B cell (primary cell): ENCODE measurements around the gene SNX17. TPM values are rescaled to one million over a fixed set of nuclear protein-coding genes. Genes with fewer than 3 reads are reported as not detected.

Experiments used
- ATAC-seq: fragments of 200-7000 bp; cut with Tn5 transposase; one replicate; pipeline ENCODE4 v1.10.0; 2021; ENCODE audit warnings: low read depth, mild to moderate bottlenecking, moderate number of reproducible peaks, moderate library complexity
- CTCF ChIA-PET: fragments of 350-600 bp; sonication (Branson Sonifier 250); formaldehyde crosslinking; loops from one replicate; lab custom pipeline; 2021; ENCODE audit warnings: antibody characterized with exemption, inconsistent platforms; lab: Charles Lee
- POLR2A ChIA-PET: fragments of 350-600 bp; sonication (Branson Sonifier 250); formaldehyde crosslinking; loops from one replicate; lab custom pipeline; 2021; ENCODE audit warnings: antibody characterized with exemption; lab: Charles Lee
- DNase-seq: peaks from one replicate; pipeline ENCODE4 v3.0.0; 2013
- H2AFZ ChIP-seq: 2 replicates; pipeline ENCODE4 v1.6.1; 2012; ENCODE audit warnings: mild to moderate bottlenecking, low read depth, low read length; ENCODE audit not compliant: insufficient read depth, poor library complexity, severe bottlenecking
- H3K27ac ChIP-seq, 2 donors: 1 replicate in 1 of 2; 2 replicates in 1 of 2; pipeline ENCODE4 v1.5.1; 2012 to 2013; ENCODE audit warnings: low read length in 2 of 2, mild to moderate bottlenecking in 2 of 2, moderate library complexity in 1 of 2
- H3K27me3 ChIP-seq, 4 experiments: fragments of 200-600 bp in 1 of 4; sonication (generic) in 1 of 4; replicated peaks in 1 of 4; 1 replicate in 2 of 4; 2 replicates in 2 of 4; pipeline versions ENCODE4 v1.6.1 to v1.7.0; 2013 to 2016; ENCODE audit warnings: low read length in 3 of 4, mild to moderate bottlenecking in 2 of 4, mixed read lengths in 1 of 4, moderate library complexity in 1 of 4; ENCODE audit not compliant: insufficient read depth in 4 of 4, control insufficient read depth in 3 of 4; ENCODE audit errors: control extremely low read depth in 1 of 4
- H3K36me3 ChIP-seq, 2 experiments: replicated peaks in 1 of 2; 1 replicate in 1 of 2; 2 replicates in 1 of 2; pipeline versions ENCODE4 v1.6.1 to v1.7.1; 2013; ENCODE audit warnings: low read length in 1 of 2; ENCODE audit not compliant: insufficient read depth in 2 of 2, control insufficient read depth in 1 of 2; ENCODE audit errors: control extremely low read depth in 1 of 2, extremely low read depth in 1 of 2
- H3K4me1 ChIP-seq, 2 donors: fragments of 200-600 bp in 1 of 2; sonication (generic) in 1 of 2; 1 replicate in 1 of 2; 2 replicates in 1 of 2; pipeline versions ENCODE4 v1.5.1 to v1.6.1; 2013 to 2017; ENCODE audit warnings: low read length in 2 of 2; ENCODE audit not compliant: control insufficient read depth in 2 of 2, insufficient read depth in 2 of 2
- H3K4me2 ChIP-seq: replicated peaks from 2 replicates; pipeline ENCODE3; 2012; ENCODE audit warnings: mild to moderate bottlenecking, low read depth, low read length; ENCODE audit not compliant: poor library complexity, severe bottlenecking
- H3K4me3 ChIP-seq, 5 experiments: fragments of 200-600 bp in 1 of 5; sonication (generic) in 1 of 5; 1 replicate in 3 of 5; 2 replicates in 2 of 5; pipeline versions ENCODE4 v1.5.1 to v1.7.0; 2011 to 2016; ENCODE audit warnings: low read length in 4 of 5, mild to moderate bottlenecking in 4 of 5, low read depth in 2 of 5, control low read depth in 1 of 5, moderate library complexity in 1 of 5; ENCODE audit not compliant: insufficient read depth in 1 of 5; ENCODE audit errors: control extremely low read depth in 1 of 5, extremely low read depth in 1 of 5
- H3K79me2 ChIP-seq: fragments of 200-600 bp; sonication (generic); one replicate; pipeline ENCODE4 v1.6.0; 2016; ENCODE audit warnings: low read length; ENCODE audit not compliant: control insufficient read depth, insufficient read depth
- H3K9ac ChIP-seq: fragments of 200-600 bp; sonication (generic); 2 replicates; pipeline ENCODE4 v1.6.1; 2017; ENCODE audit warnings: mild to moderate bottlenecking, low read length, moderate library complexity
- H3K9me3 ChIP-seq, 3 donors: one replicate each; pipeline versions ENCODE4 v1.6.1 to v1.7.1; 2013; ENCODE audit warnings: low read length in 2 of 3; ENCODE audit not compliant: control insufficient read depth in 2 of 3, insufficient read depth in 1 of 3; ENCODE audit errors: control extremely low read depth in 1 of 3
- H4K20me1 ChIP-seq: 2 replicates; pipeline ENCODE4 v1.6.0; 2012; ENCODE audit warnings: mild to moderate bottlenecking, low read length; ENCODE audit not compliant: insufficient read depth, control insufficient read depth, poor library complexity, severe bottlenecking
- H3K27ac Mint-ChIP-seq: one replicate; pipeline ENCODE4 v1.8.0; 2021; ENCODE audit warnings: mixed read lengths
- H3K27me3 Mint-ChIP-seq: one replicate; pipeline ENCODE4 v1.8.0; 2021; ENCODE audit warnings: mixed read lengths
- H3K4me1 Mint-ChIP-seq: one replicate; pipeline ENCODE4 v1.8.0; 2021; ENCODE audit warnings: mixed read lengths
- H3K4me3 Mint-ChIP-seq: one replicate; pipeline ENCODE4 v1.8.0; 2021; ENCODE audit warnings: mixed read lengths
- H3K9me3 Mint-ChIP-seq: one replicate; pipeline ENCODE4 v1.8.0; 2022; ENCODE audit warnings: mixed read lengths; ENCODE audit not compliant: insufficient read depth
- CTCF ChIP-seq: fragments of 200-600 bp; IDR thresholded peaks from one replicate; pipeline ENCODE4 v1.8.0; 2022; ENCODE audit warnings: antibody characterized with exemption, mild to moderate bottlenecking
- EZH2 ChIP-seq: IDR thresholded peaks from 2 replicates; pipeline ENCODE4 v1.6.1; 2012; ENCODE audit warnings: borderline replicate concordance, low read depth, mild to moderate bottlenecking, moderate library complexity, low read length; ENCODE audit not compliant: insufficient read depth, poor library complexity, severe bottlenecking
- WGBS: methylation state at CpG from one replicate; pipeline ENCODE4 v1.1.5; 2013; ENCODE audit warnings: missing lambda C conversion rate; ENCODE audit not compliant: insufficient coverage; 5-methylcytosine and 5-hydroxymethylcytosine counted together
- intact Hi-C: fragments of 100-400 bp; cut with micrococcal nuclease; formaldehyde crosslinking; loops from one replicate; pipeline ENCODE4 v1.10.0; 2022
- polyA plus RNA-seq: library from polyadenylated mRNA; depleted of rRNA; stranded (reverse); fragments of >200 nt; gene quantifications from 2 replicates; pipeline ENCODE4 v1.2.3, GENCODE V29; 2012
- total RNA-seq, 2 donors: library from RNA; stranded (reverse); fragments of 120-200 nt in 1 of 2; gene quantifications; 1 replicate in 1 of 2; 2 replicates in 1 of 2; pipeline versions ENCODE4 v1.2.3 to v1.2.4, GENCODE V29; 2013 to 2022

The SNX17 gene
- total and polyA plus RNA-seq, 2 donors (not counting 1 experiment from before 2014, with no cell fraction given), result 103 to 158 TPM

DNA sequence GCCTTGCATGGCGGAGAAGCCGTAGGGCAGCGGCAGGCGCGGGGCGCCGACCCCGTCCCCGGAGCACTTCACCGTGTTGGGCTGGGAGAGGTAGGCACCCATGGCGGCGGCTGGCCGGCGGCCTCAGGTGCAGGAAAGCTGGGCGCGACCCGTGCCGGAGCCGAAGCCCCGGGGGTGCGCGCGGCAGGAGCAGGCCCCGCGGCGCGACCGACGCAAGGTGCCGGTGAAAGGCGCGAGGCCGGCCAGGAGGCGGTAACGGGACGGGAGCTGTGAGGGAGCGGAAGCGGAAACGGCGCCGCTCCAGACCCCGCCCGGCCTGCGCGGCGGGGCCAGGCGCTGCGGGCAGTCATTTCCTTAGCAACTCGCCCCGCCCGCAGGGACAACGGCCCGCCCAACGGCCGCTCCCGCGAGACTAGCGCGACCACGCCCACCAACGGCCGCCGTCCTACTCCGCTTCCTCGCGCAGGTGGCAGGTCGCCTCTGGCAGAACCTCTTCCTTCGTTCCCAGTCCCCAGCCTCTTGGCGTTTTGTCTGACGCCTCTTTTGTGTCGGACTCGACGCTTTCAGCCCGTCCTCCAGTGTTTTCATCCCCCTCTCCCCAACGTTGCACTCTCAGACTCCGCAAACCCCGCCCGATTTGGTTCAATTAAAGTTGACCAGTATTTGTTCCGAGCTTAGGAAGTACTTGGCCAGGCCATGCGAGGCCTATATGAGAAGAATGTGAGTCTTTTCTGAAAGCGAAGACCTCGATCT is 39.1 kb downstream of the SNX17 start, which contains the start of gene PPM1G:
Gene PPM1G (minus strand): TSS at position 271 of the 753 bp plus-strand sequence. CDS start 169 bp downstream, at position 102.
- H3K79me2 ChIP-seq, result peaks cover 54% of the 10 kb centered on the region
- ChIA-PET CTCF (interaction anchor here (1.0 to 2.6 kb wide), 7 partner anchors 16 to 53 kb away, joined by 3 to 31 read pairs (median 4); partner anchors contain the start of genes GTF3C2, NRBP1 and ZNF513), POLR2A (interaction anchor here (0.5 to 2.1 kb wide), 8 partner anchors 14 to 222 kb away, joined by 3 to 28 read pairs (median 5); partner anchors contain the start of genes CCDC121, EIF2B4, GPN1 and NRBP1)
- ATAC-seq (peak; percentile 97), DNase-seq (peak; percentile 96)
- TF ChIP-seq EZH2, result no peak
- Mint-ChIP-seq H3K27ac (peak within 1 kb of the TSS; percentile 90), H3K27me3 (peaks cover 13% of the 10 kb centered on the region), H3K9me3 (no peaks in the 10 kb centered on the region), H3K4me1 (peaks cover 26% of the 10 kb centered on the region), H3K4me3 (peak within 1 kb of the TSS; percentile 87)
- peak within 1 kb of the TSS; percentile 76 to 77 for H3K27ac ChIP-seq
- peak within 1 kb of the TSS; percentile 28 to 96 (median 95) for H3K4me3 ChIP-seq
- WGBS, result 2% methylated on average over 82 of the region's 82 CpGs
- H2AFZ ChIP-seq, result peak within 1 kb of the TSS; percentile 88
- H3K9me3 ChIP-seq, result no peaks in the 10 kb centered on the region
- no peaks in the 10 kb centered on the region for H3K27me3 ChIP-seq
- peak within 1 kb of the TSS; percentile 97 for H3K9ac ChIP-seq
- H4K20me1 ChIP-seq, result peaks cover 12% of the 10 kb centered on the region
- peaks cover 0 to 7% of the 10 kb centered on the region in 2 experiments for H3K36me3 ChIP-seq
- intact Hi-C loops, result loop anchor here (1.0 to 10.0 kb wide), 10 partner anchors 19 to 254 kb away; partner anchors contain the start of genes ATRAID, CAD, CCDC121 and EIF2B4
- peaks cover 15 to 20% of the 10 kb centered on the region in 2 donors for H3K4me1 ChIP-seq
- peak within 1 kb of the TSS; percentile 78 for H3K4me2 ChIP-seq

DNA sequence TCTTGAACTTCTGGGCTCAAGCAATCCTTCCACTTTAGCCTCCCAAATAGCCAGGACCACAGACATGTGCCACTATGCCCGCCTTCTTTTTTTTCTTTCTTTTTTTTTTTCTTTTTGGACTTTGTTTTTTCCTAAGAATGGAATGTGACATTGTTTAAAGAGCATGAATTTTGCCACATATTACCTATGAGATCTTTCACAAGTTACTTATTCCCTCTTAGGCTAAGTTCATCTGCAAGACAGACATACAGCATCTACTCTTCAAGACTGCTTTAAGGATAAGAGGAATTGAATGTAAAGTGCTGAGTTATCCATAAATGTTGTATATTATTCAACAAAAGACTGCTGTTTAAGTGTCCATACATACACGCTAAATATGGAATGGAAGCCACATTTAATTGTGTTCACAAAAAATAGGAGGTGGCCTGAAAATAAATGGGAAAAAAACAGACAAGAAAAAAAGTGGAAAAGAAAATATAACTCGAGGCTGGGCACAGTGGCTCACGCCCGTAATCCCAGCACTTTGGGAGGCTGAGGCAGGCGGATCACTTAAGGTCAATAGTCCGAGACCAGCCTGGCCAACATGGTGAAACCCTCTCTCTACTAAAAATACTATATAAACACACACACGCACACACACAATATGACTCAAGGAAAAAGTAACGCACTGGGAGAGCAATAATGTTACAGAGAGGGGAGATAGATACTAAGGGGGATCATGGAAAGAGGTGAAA is 42.2 kb downstream of the SNX17 start:
- no peak for ATAC-seq
- Histone ChIP-seq H3K4me3 (no peak overlapping the region), H3K36me3 (peaks cover 0 to under 1% of the 10 kb centered on the region in 2 experiments), H3K79me2 (peaks cover 23% of the 10 kb centered on the region), H3K9ac (no peak overlapping the region), H3K9me3 (no peaks in the 10 kb centered on the region), H2AFZ (no peak overlapping the region), H4K20me1 (peaks cover 3% of the 10 kb centered on the region), H3K27ac (no peak overlapping the region), H3K4me1 (peaks cover 11 to 19% of the 10 kb centered on the region in 2 donors), H3K27me3 (no peaks in the 10 kb centered on the region), H3K4me2 (no peak overlapping the region)
- POLR2A ChIA-PET, result no interaction called here
- no peak for TF ChIP-seq EZH2
- no peak for TF ChIP-seq CTCF
- peaks cover 17% of the 10 kb centered on the region for H3K4me1 Mint-ChIP-seq
- WGBS, result no CpG with 5 or more reads among the region's 9 CpGs
- no peaks in the 10 kb centered on the region for H3K9me3 Mint-ChIP-seq
- CTCF ChIA-PET, result no interaction called here
- no peak for DNase-seq
- intact Hi-C loops, result no loop called here
- H3K27ac Mint-ChIP-seq, result no peak overlapping the region
- no peak overlapping the region for H3K4me3 Mint-ChIP-seq
- peaks cover 15% of the 10 kb centered on the region for H3K27me3 Mint-ChIP-seq
